Measurements from ENCODE around the gene FAM228B.
"Not testable (repeated sequence)": the region's sequence is repeated elsewhere in the genome, so short reads cannot be mapped to it uniquely, and the experiment has no call there.

DNA sequence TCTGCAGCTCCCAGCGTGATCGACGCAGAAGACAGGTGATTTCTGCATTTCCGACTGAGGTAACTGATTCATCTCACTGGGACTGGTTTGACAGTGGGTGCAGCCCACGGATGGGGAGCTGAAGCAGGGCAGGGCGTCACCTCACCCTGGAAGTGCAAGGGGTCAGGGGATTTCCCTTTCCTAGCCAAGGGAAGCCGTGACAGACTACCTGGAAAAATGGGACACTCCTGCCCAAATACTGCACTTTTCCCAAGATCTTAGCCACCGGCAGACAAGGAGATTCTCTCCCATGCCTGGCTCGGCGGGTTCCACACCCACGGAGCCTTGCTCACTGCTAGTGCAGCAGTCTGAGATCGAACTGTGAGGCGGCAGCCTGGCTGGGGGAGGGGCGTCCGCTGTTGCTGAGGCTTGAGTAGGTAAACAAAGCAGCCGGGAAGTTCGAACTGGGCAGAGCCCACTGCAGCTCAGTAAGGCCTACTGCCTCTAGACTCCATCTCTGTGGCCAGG is 28.0 kb upstream of the FAM228B start:
- TF ChIP-seq, protein P1, sequence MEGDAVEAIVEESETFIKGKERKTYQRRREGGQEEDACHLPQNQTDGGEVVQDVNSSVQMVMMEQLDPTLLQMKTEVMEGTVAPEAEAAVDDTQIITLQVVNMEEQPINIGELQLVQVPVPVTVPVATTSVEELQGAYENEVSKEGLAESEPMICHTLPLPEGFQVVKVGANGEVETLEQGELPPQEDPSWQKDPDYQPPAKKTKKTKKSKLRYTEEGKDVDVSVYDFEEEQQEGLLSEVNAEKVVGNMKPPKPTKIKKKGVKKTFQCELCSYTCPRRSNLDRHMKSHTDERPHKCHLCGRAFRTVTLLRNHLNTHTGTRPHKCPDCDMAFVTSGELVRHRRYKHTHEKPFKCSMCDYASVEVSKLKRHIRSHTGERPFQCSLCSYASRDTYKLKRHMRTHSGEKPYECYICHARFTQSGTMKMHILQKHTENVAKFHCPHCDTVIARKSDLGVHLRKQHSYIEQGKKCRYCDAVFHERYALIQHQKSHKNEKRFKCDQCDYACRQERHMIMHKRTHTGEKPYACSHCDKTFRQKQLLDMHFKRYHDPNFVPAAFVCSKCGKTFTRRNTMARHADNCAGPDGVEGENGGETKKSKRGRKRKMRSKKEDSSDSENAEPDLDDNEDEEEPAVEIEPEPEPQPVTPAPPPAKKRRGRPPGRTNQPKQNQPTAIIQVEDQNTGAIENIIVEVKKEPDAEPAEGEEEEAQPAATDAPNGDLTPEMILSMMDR (optimal IDR thresholded peaks at IDR 0.05 in 1 of 3, IDR thresholded peaks at IDR 0.05 in 1 of 3, conservative IDR thresholded peaks at IDR 0.05 in 1 of 3; ENCODE audit: extremely low read depth in 1 of 3, insufficient read depth in 2 of 3, low read length in 3 of 3), result not testable (repeated sequence)
- not testable (repeated sequence) for TF ChIP-seq EZH2 (IDR thresholded peaks at IDR 0.05; ENCODE audit: low read length)

Data from keratinocyte (primary cell).